Erythroblast (primary cell): ENCODE data around the gene LHFPL3.

ENCODE experiments used
- GATA1 ChIP-seq: IDR thresholded peaks from 2 replicates; pipeline ENCODE4 v1.6.1; 2011; ENCODE audit warnings: low read depth, mild to moderate bottlenecking, control low read depth, low read length, moderate library complexity
- POLR2A ChIP-seq: IDR thresholded peaks from 2 replicates; pipeline ENCODE4 v1.6.1; 2011; ENCODE audit warnings: mild to moderate bottlenecking, low read length

DNA sequence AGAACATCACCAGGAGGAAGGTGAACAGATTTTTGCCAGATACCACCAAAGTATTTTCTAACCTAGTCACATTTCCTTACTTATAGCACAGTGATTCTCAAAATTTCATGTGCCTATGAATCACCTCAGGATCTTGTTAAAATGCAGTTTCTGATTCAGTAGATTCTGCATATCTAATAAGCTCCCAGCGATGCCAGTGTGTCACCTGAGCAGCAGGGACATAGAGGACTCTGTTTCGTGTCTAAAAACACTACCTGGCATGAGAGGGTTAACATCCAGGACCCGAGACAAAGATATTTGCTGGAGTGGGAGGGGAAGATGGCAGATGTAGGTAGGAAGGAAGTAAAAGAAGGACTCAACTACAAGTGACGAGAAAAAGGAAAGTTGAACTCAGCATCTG is 433.5 kb downstream of the LHFPL3 start:
- TF ChIP-seq POLR2A, result no peak
- no peak for TF ChIP-seq GATA1
